Mesothelial cell of epicardium (in vitro differentiated cells): ENCODE results near the gene PDZRN4. TPM values are rescaled to one million over a fixed set of nuclear protein-coding genes. Genes with fewer than 3 reads are reported as not detected.

Experiments used
- DNase-seq, 2 experiments: peaks; one replicate each; pipeline ENCODE4 v3.0.0; 2021; ENCODE audit warnings: low spot score in 2 of 2; ENCODE audit not compliant: unreplicated experiment in 2 of 2
- H3K27ac Mint-ChIP-seq: 2 replicates; pipeline ENCODE4 v1.8.0; 2021; ENCODE audit warnings: mixed read lengths
- H3K27me3 Mint-ChIP-seq: 2 replicates; pipeline ENCODE4 v1.8.0; 2021; ENCODE audit warnings: low read depth, mixed read lengths
- H3K36me3 Mint-ChIP-seq: 2 replicates; pipeline ENCODE4 v1.8.0; 2021; ENCODE audit warnings: mixed read lengths
- H3K4me1 Mint-ChIP-seq: 2 replicates; pipeline ENCODE4 v1.8.0; 2021; ENCODE audit warnings: mixed read lengths
- H3K4me3 Mint-ChIP-seq: 2 replicates; pipeline ENCODE4 v1.8.0; 2021; ENCODE audit warnings: mild to moderate bottlenecking, moderate library complexity, mixed read lengths
- H3K9me3 Mint-ChIP-seq: 2 replicates; pipeline ENCODE4 v1.8.0; 2021; ENCODE audit warnings: mixed read lengths
- total RNA-seq: library from RNA; stranded (reverse); gene quantifications from 3 replicates; pipeline ENCODE4 v1.2.1, GENCODE V29; 2021
- TF ChIP-seq, protein P1 (sequence below): fragments of 200-600 bp; sonication (generic); IDR thresholded peaks from one replicate; pipeline ENCODE4 v1.5.0; 2021; ENCODE audit warnings: antibody characterized with exemption; ENCODE audit not compliant: unreplicated experiment

Gene PDZRN4
- total RNA-seq, 1 donor from 2014 or later, result 1.5 TPM

DNA sequence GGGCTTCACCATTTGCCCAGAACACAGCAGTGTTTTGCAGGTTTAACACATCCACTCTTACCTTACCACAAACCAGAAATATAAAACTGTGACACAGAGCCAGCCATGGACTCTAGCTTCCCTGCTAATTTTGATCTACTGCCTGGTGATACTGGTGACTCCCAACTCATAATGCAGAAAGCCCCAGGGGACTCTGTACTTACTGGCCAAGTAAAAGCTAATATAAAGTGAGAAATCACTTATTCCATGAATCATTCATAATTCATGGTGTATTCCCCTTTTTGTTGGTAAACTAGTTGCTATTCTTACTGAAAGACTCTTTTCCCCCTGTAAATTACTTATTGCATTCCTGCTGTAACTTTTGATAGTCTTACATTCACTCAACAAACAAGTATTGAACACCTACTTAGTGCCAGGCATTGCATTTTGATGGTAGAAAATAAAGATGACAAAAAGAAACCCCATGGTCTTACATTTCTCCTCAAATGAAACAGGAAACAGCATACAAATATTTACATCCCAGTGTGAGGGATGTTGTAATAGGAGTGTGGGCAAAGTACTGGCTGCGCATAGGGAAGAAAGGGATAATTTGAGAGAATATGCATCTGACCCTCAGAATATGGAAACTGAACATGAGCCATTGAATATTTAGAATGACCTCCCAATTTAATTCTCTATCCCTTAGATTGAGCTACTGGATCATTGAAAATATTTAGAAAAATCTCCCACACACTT lies 279.6 kb downstream of the PDZRN4 start:
- Mint-ChIP-seq H3K4me3 (no peak overlapping the region), H3K9me3 (no peaks in the 10 kb centered on the region), H3K36me3 (no peaks in the 10 kb centered on the region), H3K27ac (no peak overlapping the region), H3K27me3 (no peaks in the 10 kb centered on the region), H3K4me1 (peaks cover 18% of the 10 kb centered on the region)
- no peak for DNase-seq
- TF ChIP-seq, protein P1, sequence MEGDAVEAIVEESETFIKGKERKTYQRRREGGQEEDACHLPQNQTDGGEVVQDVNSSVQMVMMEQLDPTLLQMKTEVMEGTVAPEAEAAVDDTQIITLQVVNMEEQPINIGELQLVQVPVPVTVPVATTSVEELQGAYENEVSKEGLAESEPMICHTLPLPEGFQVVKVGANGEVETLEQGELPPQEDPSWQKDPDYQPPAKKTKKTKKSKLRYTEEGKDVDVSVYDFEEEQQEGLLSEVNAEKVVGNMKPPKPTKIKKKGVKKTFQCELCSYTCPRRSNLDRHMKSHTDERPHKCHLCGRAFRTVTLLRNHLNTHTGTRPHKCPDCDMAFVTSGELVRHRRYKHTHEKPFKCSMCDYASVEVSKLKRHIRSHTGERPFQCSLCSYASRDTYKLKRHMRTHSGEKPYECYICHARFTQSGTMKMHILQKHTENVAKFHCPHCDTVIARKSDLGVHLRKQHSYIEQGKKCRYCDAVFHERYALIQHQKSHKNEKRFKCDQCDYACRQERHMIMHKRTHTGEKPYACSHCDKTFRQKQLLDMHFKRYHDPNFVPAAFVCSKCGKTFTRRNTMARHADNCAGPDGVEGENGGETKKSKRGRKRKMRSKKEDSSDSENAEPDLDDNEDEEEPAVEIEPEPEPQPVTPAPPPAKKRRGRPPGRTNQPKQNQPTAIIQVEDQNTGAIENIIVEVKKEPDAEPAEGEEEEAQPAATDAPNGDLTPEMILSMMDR, result no peak

DNA sequence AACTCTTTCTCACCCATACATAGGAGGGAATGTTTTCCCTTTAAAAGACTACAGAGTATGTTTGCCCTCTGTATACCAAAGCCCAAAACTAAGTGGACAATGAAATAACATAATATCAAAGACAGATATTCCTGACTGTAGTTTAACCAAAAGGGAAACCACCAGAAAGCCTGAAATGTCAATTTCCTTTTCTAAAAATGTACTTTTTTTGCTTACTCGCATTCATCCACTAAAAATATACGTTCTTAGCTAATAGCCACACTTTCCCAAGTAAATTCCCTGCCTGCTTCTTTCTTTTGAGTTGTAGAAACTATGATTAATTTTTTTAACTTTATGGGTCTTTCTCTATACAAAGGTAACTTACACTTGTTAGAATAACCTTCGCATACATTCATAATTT lies 280.2 kb downstream of the PDZRN4 start:
- no peak for DNase-seq
- H3K4me1 Mint-ChIP-seq, result peaks cover 18% of the 10 kb centered on the region
- no peak overlapping the region for H3K27ac Mint-ChIP-seq
- no peaks in the 10 kb centered on the region for H3K9me3 Mint-ChIP-seq
- H3K27me3 Mint-ChIP-seq, result no peaks in the 10 kb centered on the region
- TF ChIP-seq, protein P1, result no peak
- H3K4me3 Mint-ChIP-seq, result no peak overlapping the region
- H3K36me3 Mint-ChIP-seq, result no peaks in the 10 kb centered on the region

DNA sequence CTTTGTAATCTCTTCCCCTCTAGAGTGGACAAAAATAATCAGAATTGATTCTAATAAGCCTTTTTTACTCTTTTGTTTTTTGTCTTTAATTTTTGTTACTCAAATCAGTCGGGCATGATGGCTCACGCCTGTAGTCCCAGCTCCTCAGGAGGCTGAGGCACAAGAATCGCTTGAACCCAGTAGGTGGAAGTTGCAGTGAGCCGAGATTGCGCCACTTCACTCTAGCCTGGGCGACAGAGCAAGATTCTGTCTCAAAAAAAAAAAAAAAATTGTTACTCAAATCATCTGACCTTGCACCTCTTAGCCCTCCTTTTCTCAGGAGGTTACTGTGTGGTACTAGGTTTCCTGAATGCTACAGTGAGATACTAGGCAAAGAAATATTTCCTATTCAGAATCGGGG lies 280.6 kb downstream of the PDZRN4 start:
- no peak overlapping the region for H3K4me3 Mint-ChIP-seq
- H3K27me3 Mint-ChIP-seq, result no peaks in the 10 kb centered on the region
- TF ChIP-seq, protein P1, result no peak
- no peak for DNase-seq
- no peaks in the 10 kb centered on the region for H3K36me3 Mint-ChIP-seq
- no peaks in the 10 kb centered on the region for H3K9me3 Mint-ChIP-seq
- H3K27ac Mint-ChIP-seq, result no peak overlapping the region
- H3K4me1 Mint-ChIP-seq, result peaks cover 18% of the 10 kb centered on the region

DNA sequence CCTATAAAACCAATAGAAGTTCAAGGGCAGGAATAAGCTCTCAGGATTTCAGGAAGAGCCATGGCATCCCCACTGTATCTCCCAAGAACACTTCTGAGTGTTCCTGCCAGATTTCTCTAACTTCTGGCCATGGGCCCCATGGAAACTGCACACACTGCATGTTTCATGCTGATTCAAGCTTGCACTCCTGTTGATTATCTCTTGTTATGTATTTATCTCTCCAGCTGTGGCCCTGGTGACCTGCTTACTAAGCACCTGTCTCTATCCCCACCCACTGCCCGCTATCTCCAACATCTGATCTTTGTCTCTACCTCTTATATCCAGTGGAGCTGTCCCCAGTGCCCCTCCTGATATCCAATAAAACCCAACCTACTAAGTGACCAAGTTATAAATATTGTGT lies 285.3 kb downstream of the PDZRN4 start:
- no peaks in the 10 kb centered on the region for H3K9me3 Mint-ChIP-seq
- no peak overlapping the region for H3K4me3 Mint-ChIP-seq
- no peaks in the 10 kb centered on the region for H3K36me3 Mint-ChIP-seq
- H3K27ac Mint-ChIP-seq, result no peak overlapping the region
- no peak for DNase-seq
- TF ChIP-seq, protein P1, result no peak
- no peaks in the 10 kb centered on the region for H3K27me3 Mint-ChIP-seq
- H3K4me1 Mint-ChIP-seq, result peaks cover 6% of the 10 kb centered on the region

DNA sequence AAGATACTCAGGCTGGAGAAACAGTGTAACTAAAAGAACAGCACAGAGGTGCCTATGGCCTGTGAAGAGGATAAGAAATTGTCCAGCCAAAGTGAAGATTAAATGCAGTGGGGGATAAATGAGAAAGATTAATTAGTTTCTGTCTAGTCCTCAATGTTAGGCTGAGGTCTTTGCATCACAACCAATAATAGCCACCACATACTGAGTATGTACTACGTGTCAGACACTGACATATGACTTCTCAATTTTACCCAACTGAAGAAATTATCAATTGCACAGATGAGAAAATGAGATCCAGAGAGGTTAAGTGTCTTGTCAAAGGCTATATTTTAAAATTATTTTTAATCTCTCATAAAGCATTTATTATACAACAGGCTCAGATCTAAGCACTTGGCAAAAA lies 285.9 kb downstream of the PDZRN4 start:
- DNase-seq, result no peak
- Mint-ChIP-seq H3K27ac (no peak overlapping the region), H3K9me3 (no peaks in the 10 kb centered on the region), H3K4me1 (peaks cover 6% of the 10 kb centered on the region), H3K27me3 (no peaks in the 10 kb centered on the region), H3K36me3 (no peaks in the 10 kb centered on the region), H3K4me3 (no peak overlapping the region)
- TF ChIP-seq, protein P1, result no peak
